Gastrocnemius medialis (tissue), 4 donors: Measurements from ENCODE around the gene PICALM.
"Not testable (repeated sequence)": the region's sequence is repeated elsewhere in the genome, so short reads cannot be mapped to it uniquely, and the experiment has no call there.

ENCODE experiments used
- CTCF ChIP-seq, 5 experiments: fragments of 450-650 bp in 3 of 5; fragments of 200-600 bp in 2 of 5; sonication (generic) in 2 of 5; IDR thresholded peaks in 4 of 5; conservative IDR thresholded peaks in 1 of 5; 1 replicate in 4 of 5; 2 replicates in 1 of 5; pipeline ENCODE4 v1.5.1; 2016 to 2019; ENCODE audit warnings: antibody characterized with exemption in 5 of 5, mild to moderate bottlenecking in 3 of 5, moderate library complexity in 3 of 5
- POLR2A ChIP-seq, 2 donors: fragments of 450-650 bp; IDR thresholded peaks; one replicate each; pipeline ENCODE4 v1.6.1; 2017; ENCODE audit warnings: antibody characterized with exemption in 2 of 2, mild to moderate bottlenecking in 2 of 2, moderate library complexity in 2 of 2

- TF ChIP-seq CTCF (IDR thresholded peaks at IDR 0.05 in 4 of 5, conservative IDR thresholded peaks at IDR 0.05 in 1 of 5); POLR2A (IDR thresholded peaks at IDR 0.05): not testable (repeated sequence)
These were observed 36.7 kb upstream of the PICALM start for GRCh38 chr11:86105601-86106000.
